ENCODE measurements around the gene HAUS2. TPM values are rescaled to one million over a fixed set of nuclear protein-coding genes. Genes with fewer than 3 reads are reported as not detected.

HAUS2 gene
- total and polyA plus RNA-seq, 9 donors, result 11.1 to 22.9 (median 17.8) TPM

DNA sequence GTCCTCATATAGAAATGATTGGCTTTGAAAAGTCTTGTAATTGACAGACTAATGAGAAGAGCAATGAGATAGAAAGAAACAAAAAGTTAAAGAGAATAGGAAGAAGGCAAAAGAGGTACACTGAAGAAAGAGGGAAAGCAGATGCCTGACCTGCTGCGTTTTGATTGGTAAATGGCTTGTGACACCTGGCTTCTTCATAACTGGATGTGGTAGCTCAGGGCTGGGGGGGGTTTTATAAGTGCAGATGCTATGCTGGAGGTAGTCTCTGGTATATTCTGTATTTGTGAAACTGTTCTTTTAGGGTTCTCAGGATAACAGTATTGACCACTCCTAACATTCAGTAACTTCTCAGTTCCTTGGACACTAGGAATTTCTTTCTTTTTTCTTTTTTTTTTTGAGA is 28.1 kb downstream of the HAUS2 start:
- no peaks in the 10 kb centered on the region for H3K36me3 ChIP-seq
- intact Hi-C loops (cut with DNase I), result no loop called here
- no peak overlapping the region for H3K27ac ChIP-seq
- H3K27me3 ChIP-seq, result no peaks in the 10 kb centered on the region
- H3K4me1 ChIP-seq (ENCODE audit: insufficient read depth), result peaks cover 23% of the 10 kb centered on the region
- DNase-seq, result no peak
- whole genome bisulfite sequencing, 3 donors, result 81 to 97% (median 86%) methylated on average over 1 of the region's 1 CpG
- TF ChIP-seq EP300 (IDR thresholded peaks at IDR 0.05), result no peak
- TF ChIP-seq POLR2A (IDR thresholded peaks at IDR 0.05), result no peak
- TF ChIP-seq CTCF (IDR thresholded peaks at IDR 0.05), result no peak
- peak overlapping the region; percentile 92 for H3K4me3 ChIP-seq
- no peaks in the 10 kb centered on the region for H3K9me3 ChIP-seq

GRCh38 chr15:42577514-42578031 is 28.9 kb downstream of the HAUS2 start:
- Histone ChIP-seq H3K36me3 (no peaks in the 10 kb centered on the region), H3K27ac (peak overlapping the region in 1 of 2 donors; percentile 8), H3K9me3 (no peaks in the 10 kb centered on the region), H3K4me1 (ENCODE audit: insufficient read depth) (peaks cover 25% of the 10 kb centered on the region), H3K4me3 (no peak overlapping the region), H3K27me3 (no peaks in the 10 kb centered on the region)
- intact Hi-C loops (cut with DNase I), result no loop called here
- 24 to 41% (median 33%) methylated on average over 1 of the region's 1 CpG for WGBS, 3 donors
- no peak for DNase-seq
- TF ChIP-seq CTCF (IDR thresholded peaks at IDR 0.05), result no peak
- no peak for TF ChIP-seq POLR2A (IDR thresholded peaks at IDR 0.05)
- no peak for TF ChIP-seq EP300 (IDR thresholded peaks at IDR 0.05)

DNA sequence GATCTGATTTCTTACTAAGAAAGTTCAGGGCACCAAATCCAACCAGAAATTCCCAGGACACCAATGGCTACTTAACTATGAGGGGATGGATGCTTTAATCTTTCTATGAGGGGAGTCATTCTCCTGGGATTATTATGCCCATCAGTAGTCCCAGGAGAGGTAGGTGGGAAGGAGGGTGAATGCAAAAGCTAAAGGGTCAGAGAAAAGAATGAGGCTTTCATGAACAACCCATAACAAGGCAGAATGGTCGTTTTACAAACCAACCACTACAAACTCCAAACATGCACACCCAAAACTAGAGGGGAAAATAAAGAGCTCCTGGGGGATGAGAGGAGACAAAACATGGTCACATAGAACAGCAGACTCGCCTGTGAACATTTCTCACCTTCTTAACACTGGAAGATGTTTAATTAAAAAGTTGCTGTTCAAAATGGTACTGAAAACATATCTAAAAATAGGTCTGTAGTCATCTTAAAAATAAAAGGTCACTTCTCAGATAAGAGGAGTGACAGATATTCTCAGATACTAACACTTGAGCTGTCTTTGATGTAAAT is 30.4 kb downstream of the HAUS2 start:
- intact Hi-C loops (cut with DNase I), result no loop called here
- WGBS, 3 donors, result 49 to 67% (median 52%) methylated on average over 2 of the region's 2 CpGs
- no peaks in the 10 kb centered on the region for H3K36me3 ChIP-seq
- peaks cover 29% of the 10 kb centered on the region for H3K4me1 ChIP-seq (ENCODE audit: insufficient read depth)
- H3K27me3 ChIP-seq, result no peaks in the 10 kb centered on the region
- no peak for TF ChIP-seq POLR2A (IDR thresholded peaks at IDR 0.05)
- TF ChIP-seq EP300 (IDR thresholded peaks at IDR 0.05), result no peak
- TF ChIP-seq CTCF (IDR thresholded peaks at IDR 0.05), result no peak
- DNase-seq, result no peak
- H3K4me3 ChIP-seq, result no peak overlapping the region
- H3K27ac ChIP-seq, result peak overlapping the region in 1 of 2 donors; percentile 13
- no peaks in the 10 kb centered on the region for H3K9me3 ChIP-seq

DNA sequence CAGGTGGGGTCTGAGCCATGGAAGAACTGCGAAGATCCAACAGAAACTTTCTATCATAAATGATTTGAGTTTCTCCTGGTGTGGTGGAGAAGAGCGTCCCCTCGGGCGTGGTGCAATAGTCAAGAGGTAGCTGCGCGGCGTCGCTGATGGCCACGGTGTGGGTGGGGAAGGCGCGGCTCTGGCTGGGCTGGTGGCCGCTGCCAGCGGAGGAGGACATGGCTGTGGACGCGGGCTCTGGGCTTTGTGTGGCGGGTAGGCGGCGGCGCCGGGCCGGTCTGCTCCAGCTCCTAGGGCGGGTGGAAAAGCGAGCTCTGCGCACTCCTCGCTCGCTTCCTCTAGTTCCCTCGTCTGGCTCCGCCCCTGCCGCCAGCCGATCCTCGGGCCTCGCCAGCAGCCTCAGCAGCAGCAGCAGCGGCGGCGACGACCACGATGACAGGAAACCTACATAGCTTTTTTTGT is 32.7 kb downstream of the HAUS2 start:
- peak; percentile 25 for TF ChIP-seq POLR2A (IDR thresholded peaks at IDR 0.05)
- TF ChIP-seq CTCF (IDR thresholded peaks at IDR 0.05), result no peak
- no peak for TF ChIP-seq EP300 (IDR thresholded peaks at IDR 0.05)
- H3K27ac ChIP-seq, result peak overlapping the region; percentile 27 to 65

More for the DNA sequence above, 32.7 kb downstream of the HAUS2 start:
- peak; percentile 81 to 86 (median 84) for DNase-seq
- H3K36me3 ChIP-seq, result no peaks in the 10 kb centered on the region
- H3K4me3 ChIP-seq, result peak overlapping the region; percentile 37
- no peaks in the 10 kb centered on the region for H3K9me3 ChIP-seq
- intact Hi-C loops (cut with DNase I), result loop anchor here in 1 of 4 donors (10.0 kb wide), 1 partner anchor 54 kb away; no protein-coding TSS in a partner anchor
- H3K27me3 ChIP-seq, result no peaks in the 10 kb centered on the region
- 2% methylated on average over 37 of the region's 37 CpGs for WGBS, 3 donors
- H3K4me1 ChIP-seq (ENCODE audit: insufficient read depth), result peaks cover 27% of the 10 kb centered on the region
